ENCODE results near the gene PIGZ. TPM values are rescaled to one million over a fixed set of nuclear protein-coding genes. Genes with fewer than 3 reads are reported as not detected.

Gene PIGZ
- total and polyA plus RNA-seq, 9 of the 15 experiments (the other 6 are each of a cell fraction or from before 2014, with no cell fraction given) = 0.15 to 1.8 (median 0.76) TPM

GRCh38 chr3:197008436-197009209 lies 40.0 kb upstream of the PIGZ start:
- CTCF ChIA-PET (ENCODE audit: low intra/inter-chr PET ratio) = interaction anchor here (0.6 kb wide), 1 partner anchor 179 kb away, joined by 3 read pairs; no protein-coding TSS in a partner anchor
- WGBS (ENCODE audit: insufficient coverage, low coverage, missing lambda C conversion rate) = 69% methylated on average over 27 of the region's 27 CpGs
- intact Hi-C loops (cut with micrococcal nuclease) = no loop called here
- no peaks in the 10 kb centered on the region for H3K9me3 ChIP-seq (replicated peaks; ENCODE audit: control insufficient read depth, insufficient read depth, low read depth, low read length)
- H3K79me2 ChIP-seq (ENCODE audit: control insufficient read depth, insufficient read depth, low read length) = no peaks in the 10 kb centered on the region
- no peak overlapping the region for H2AFZ ChIP-seq (ENCODE audit: low read depth, low read length)
- H3K36me3 ChIP-seq (ENCODE audit: control insufficient read depth, insufficient read depth, low read length) = no peaks in the 10 kb centered on the region
- no peak for ATAC-seq
- H3K4me1 ChIP-seq (replicated peaks in 1 of 2; ENCODE audit: control insufficient read depth in 2 of 2, insufficient read depth in 2 of 2, low read length in 2 of 2) = peaks cover 3 to 45% of the 10 kb centered on the region in 2 experiments; a peak in 3 of 5 replicates
- no peak overlapping the region for H3K4me2 ChIP-seq (ENCODE audit: insufficient read depth, low read length)
- TF ChIP-seq ZBTB40 (IDR thresholded peaks at IDR 0.05) (no peak), ZBTB40 (CRISPR knock-in tag; IDR thresholded peaks at IDR 0.05) (no peak), POLR2G (IDR thresholded peaks at IDR 0.05; ENCODE audit: low read depth, low read length) (0 out of 2 replicates have a peak, but pooled peaks have one; percentile 13)
- H3K9ac ChIP-seq (ENCODE audit: insufficient read depth in 1 of 2, low read depth in 2 of 2, low read length in 2 of 2) = no peak overlapping the region
- H3K9me1 ChIP-seq (ENCODE audit: control insufficient read depth, insufficient read depth, low read length) = no peaks in the 10 kb centered on the region
- no peaks in the 10 kb centered on the region for H4K20me1 ChIP-seq (replicated peaks; ENCODE audit: control insufficient read depth, insufficient read depth, low read length)
- H3K27ac ChIP-seq (ENCODE audit: extremely low read depth, low read depth, low read length) = no peak overlapping the region
- POLR2A ChIA-PET = interaction anchor here (0.6 to 1.0 kb wide), 2 partner anchors 13 to 312 kb away, joined by 3 to 4 read pairs; no protein-coding TSS in a partner anchor
- in situ Hi-C loops (cut with MboI) = no loop called here
- BruUV-seq (replicated peaks) = no TSS peak
- H3K27me3 ChIP-seq (ENCODE audit: control insufficient read depth in 2 of 2, insufficient read depth in 2 of 2, low read length in 2 of 2) = no peaks in the 10 kb centered on the region
- DNase-seq (ENCODE audit: extremely low read depth in 1 of 4, low spot score in 3 of 4) = no peak
- no peak for FAIRE-seq
- H3K4me3 ChIP-seq = no peak overlapping the region
